Hematopoietic multipotent progenitor cell treated with erythropoietin and hydrocortisone succinate and interleukin-3 and kit ligand, for 8 days (in vitro differentiated cells): ENCODE measurements around the gene MAP2K3.
"Not testable (repeated sequence)": the region's sequence is repeated elsewhere in the genome, so short reads cannot be mapped to it uniquely, and the experiment has no call there.

Experiments used
- DNase-seq: peaks from one replicate; pipeline ENCODE4 v3.0.0-alpha.2; 2015

MAP2K3 gene

DNA sequence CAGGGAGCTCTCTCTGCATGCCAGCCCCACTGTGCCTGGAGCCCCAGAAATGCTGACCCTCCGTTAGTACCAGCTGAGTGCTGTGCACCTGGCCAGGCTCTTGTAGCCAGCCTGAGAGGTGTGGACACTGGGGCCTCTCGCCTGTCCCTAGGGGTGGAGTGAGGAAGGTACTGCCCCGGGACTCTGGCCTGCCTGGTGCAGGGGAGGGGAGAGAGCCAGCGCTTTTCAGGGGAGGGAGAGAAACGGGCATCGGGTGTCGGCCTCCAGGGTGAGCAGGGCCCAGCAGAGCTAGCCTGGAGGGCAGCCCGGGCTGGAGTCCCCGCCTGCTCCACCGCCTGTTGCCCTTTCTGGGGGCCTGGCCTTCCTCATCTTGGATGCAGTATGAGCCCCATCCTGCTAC lies 13.1 kb downstream of the MAP2K3 start:
- peak; percentile 45 for DNase-seq

DNA sequence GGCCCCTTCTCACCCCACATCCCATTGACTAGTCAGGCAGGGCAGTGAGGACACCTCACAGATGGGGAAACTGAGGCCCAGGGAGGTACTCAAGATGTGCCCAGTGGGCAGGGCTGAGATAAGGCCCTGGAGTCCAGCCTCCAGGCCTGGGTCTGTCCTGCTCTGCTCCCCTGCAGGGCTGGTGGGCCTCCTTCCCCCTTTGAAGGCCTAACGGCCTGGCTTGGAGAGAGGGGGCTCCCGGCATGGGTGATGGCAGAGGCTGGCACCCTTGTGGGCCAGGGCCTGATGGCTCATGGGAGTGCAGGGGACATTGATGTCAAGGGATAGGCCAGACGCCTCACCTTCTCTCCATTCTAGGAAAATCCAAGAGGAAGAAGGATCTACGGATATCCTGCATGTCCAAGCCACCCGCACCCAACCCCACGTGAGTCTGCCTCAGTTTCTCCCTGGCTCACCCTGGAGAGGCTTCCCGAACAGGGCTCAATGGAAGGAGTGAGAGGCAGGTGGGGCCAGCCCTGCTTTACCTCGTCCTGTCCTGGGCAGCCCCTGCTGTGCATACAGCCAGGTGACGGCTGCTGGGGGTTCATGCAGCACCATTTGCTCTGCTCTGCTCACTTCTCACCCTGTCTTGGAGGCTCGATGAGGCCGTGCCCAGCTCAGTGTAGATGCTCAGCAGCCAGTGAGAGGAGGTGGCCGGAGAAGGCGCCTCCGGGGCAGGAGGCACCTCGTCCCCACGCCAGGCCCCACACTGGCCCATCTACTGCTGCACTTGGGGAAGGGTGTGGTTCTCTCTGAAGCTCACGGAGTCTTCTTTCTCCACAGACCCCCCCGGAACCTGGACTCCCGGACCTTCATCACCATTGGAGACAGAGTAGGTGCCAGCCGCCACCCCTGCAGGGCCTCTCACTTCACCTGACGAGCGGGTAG lies 13.8 kb downstream of the MAP2K3 start:
- peak; percentile 1 for DNase-seq

DNA sequence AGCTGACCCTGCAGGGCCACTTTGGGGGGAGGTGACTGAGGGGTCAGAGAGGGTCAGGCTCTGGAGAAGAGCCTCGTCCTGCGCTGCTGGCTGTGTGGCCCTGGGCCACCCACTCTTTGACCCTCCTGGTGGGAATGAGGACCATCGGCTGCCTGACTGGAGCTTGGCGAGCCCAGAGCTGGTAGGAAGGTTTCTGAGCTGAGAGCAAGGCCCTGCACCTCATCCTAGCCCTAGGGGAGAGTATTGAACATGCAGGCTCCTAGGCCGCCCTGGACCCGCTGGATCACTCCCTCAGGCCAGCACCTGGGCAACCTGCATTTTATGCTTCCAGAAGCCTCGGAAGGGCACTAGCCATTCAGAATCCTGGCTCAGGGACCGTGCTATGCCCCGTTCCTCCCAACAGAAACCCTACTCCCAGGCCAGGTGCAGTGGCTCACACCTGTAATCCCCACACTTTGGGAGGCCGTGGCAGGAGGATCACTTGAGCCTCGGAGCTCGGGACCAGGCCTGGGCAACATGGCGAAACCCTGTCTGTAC lies 14.5 kb downstream of the MAP2K3 start:
- no peak for DNase-seq

DNA sequence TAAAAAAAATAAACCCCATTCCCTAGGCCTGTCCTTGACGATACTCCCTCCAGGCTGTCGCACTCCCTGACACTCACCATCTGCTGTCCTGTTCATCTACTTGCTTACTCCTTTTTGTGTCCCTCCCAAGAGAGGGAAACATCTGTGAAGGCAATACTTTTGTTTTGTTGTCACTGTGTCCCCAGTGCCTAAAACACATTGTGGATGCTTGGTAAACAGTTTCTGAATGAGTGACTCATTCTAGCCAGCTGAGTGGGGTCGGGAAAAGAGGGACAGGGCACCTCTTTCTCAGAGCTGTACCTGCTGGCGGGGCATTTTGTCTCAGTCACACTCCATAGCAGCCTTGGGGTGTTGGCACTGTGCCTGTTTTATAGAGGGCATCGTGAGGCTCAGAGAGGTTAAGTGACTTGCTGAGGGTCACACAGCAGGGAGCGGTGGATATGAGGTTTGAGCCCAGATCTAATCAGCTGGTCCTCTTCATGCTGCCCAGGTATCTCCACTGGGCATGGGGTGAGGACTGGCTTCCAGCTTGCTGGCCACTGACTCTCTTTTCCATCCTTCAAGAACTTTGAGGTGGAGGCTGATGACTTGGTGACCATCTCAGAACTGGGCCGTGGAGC lies 15.6 kb downstream of the MAP2K3 start:
- DNase-seq, result peak; percentile 2

DNA sequence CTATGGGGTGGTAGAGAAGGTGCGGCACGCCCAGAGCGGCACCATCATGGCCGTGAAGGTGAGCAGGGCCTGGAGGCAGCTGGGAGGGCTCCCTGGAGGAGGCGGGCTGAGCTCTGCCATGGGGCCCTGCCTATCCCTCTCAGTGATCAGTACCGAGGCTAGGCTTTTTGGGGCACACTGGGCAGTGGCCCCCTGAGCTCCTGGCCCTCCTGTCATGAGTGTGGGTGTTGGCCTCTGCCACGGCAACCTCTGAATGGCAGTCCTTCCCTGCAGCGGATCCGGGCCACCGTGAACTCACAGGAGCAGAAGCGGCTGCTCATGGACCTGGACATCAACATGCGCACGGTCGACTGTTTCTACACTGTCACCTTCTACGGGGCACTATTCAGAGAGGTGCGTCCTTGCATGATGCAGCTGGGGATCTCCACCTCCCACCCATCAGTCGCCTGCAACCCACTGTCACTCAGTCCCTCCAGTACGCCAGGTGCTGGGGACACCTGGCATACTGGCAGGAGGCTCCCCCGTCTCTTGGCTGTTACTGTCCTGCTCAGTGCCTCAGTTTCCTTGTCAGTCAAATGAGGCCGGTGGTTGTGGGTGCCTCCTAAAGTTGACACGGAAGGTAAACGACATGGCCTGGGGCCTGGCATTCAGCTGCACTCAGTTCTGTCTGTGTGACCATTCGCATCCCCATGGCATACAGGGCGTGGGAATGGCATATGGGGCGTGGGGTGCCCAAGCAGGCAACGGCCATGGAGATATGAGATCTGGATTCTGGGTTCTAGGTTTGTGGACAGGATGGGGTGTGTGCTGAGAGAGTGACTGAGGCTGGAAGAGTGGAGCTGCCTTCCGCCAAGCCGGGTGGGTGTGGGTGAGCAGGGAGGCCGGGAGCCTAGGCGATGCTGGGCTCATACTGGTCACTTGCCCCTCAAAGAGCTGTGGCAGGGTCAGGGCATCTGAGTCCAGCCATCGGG lies 16.4 kb downstream of the MAP2K3 start:
- no peak for DNase-seq

DNA sequence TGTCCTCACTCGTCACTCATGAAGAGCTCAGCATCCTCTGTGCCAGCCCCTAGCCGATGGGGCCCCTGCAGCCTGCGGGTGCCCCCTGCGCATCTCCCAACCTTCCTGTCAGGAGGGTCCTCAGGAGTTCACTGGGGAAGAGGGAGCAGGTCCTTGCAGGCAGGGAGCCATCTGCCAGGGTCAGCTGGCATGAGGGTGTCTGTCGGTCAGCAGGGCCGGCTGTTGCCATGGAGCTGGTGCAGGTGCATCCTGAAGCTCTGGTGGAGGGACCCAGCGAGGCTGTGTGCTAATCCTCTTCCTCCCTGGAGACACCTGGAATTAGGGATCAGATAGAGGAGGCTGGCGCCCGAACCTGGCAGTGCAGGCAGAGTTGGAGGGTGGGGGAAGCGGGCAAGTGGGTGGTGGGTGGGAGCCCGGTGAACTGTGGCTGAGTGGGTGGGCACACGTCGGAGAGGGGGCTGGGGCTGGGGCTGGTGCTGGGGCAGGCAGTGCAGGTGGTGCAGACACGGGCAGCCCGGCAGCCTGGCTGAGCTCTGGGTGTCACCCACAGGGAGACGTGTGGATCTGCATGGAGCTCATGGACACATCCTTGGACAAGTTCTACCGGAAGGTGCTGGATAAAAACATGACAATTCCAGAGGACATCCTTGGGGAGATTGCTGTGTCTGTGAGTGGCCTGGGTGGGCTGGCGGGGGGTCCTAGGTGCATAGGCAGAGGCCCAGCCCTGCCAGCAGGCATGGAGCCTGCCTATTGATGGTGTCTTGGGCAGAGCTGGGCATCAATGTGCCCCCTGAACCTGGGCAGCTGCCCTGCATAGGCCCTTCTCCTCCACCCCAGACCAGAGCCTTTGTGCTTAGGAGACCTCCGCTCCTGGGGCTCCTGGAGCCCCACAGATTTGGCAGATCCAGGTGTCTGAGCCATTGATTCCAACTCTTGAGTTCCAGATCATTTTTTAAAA lies 17.4 kb downstream of the MAP2K3 start:
- DNase-seq, result no peak

DNA sequence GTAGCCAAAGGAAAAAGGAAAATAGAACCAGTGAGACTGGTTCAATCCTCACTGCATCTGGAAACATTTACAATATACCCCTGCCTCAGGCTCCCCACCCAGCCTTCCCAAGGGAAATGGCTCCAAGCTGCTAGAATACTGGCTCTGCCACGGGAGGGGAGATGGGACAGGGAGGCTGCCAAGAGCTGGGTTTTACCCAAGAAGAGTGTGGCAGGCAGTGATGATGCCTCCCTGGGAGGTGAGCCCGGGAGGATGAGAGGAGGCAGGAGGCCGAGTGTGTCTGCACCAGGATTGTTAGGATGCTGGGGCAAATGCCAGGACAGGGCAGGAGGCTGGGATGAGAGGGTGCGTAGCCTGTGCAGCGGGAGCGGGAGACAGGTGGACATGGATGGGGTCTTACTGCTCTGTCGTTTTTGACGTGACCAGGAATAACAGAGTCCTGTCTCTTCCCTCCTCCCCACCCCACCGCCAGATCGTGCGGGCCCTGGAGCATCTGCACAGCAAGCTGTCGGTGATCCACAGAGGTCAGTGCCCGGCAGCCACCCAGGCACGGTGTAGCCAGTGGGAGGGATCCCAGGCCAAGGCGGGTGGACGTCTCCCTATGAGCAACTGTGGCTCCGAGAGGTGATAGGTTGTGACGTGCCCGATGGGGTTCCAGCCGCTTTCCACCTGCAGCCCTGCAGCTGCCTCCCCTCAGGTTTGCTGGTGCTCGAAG lies 18.4 kb downstream of the MAP2K3 start:
- no peak for DNase-seq

DNA sequence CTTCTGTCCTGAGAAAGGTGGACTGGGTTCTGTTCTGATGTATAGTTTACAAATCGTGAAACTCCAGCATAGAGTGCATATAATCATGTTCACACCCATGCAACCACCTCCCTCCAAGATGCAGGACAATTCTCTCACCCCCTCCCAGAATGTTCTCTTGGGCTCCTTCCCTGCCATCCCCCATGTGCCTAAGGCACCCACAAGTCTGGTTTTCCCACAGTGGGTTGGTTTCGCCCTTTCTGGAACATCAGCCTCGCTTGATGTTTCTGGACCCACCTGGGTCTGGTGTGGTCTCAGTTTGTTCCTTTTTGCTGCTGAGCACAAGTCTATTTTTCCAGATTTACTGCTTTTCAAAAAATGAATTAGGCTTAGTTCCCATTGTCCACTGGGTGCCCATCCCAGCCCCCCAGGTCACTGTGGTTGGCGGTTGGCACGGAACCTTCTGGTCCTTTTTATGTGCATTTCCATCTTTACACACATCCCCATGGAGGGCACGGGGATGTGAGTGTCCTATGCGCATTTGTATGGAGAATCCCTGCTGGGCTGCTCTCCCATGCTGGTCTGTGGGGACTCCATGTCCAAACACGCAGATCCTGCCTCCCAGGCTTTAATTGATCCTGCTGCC lies 19.0 kb downstream of the MAP2K3 start:
- DNase-seq, result no peak

DNA sequence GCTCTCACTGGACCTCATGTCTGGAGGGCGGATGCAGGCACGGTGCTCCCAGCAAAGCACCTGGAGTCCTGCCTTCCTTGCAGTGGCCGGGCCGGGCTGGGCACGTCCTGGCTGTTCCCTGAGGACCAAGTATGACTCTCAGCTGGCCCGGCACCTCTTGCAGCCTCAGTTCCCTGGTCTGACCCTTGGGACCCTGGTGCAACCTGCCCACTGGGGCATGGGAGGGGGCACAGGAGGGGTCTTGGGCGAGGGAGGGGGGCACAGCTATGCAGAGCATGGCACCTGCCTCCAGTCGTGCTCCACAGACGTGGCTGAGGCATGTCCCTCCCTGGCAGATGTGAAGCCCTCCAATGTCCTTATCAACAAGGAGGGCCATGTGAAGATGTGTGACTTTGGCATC lies 19.6 kb downstream of the MAP2K3 start:
- no peak for DNase-seq

DNA sequence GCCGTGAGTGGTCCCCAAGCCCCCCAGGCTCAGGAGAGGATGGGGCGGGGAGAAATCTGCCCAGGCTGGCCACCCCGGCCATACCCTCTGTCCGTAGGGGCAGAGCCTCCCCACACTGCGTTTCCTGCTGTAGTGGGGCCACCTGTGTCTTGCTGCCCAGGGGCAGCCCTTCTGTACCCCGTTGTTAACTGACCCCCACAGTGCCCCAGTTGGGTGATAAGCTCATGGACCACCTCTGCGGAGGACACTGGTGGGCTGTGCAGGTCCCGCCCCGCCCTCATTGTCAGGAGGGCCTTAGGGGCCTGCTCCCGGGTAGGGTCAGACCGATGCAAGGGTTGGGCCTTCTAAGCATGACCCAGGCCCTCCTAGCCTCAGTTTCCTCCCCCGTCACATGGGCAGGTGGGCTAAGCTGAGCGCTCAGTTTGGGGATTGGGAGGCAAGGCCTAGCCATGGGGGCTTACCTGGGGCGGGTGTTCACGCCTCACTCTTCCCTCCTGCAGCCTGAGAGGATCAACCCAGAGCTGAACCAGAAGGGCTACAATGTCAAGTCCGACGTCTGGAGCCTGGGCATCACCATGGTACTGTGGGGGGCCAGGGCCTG lies 20.1 kb downstream of the MAP2K3 start:
- DNase-seq, result not testable (repeated sequence)

DNA sequence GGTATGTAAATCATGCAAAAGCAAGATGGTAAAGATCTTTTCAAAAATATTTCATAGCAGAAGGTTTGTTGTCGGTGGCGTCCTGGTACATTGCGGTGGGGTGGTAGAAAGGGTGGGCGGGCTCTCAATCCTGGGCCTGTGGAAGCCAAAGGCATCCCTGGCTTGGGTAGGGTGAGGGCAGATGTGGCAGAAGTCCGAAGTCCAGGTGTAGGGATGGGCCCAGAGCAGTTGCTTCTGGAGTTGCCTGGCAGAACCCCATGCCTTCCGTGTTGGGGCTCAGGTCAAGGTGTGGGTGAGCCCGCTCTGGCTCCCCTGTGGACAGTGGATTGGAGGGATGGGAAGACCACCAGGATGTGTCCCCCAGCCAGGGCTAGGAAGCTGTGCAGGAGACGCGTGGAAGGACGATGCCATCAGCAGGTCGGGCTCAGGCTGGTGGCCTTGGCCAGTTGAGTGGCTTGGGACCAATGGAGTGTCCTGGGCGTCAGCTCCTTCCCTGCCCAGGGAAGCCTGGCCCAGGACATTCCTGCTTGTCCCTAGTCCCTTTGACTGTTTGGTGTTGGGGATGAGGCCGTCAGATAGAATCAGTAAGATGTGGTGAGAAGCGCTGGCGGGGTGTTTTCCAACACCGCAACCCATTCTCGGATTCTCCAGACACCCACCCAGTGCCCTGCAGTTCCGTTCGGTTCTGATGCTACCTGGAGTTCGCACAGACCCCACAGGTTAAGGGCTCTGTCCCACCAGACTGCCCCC lies 21.1 kb downstream of the MAP2K3 start:
- not testable (repeated sequence) for DNase-seq

DNA sequence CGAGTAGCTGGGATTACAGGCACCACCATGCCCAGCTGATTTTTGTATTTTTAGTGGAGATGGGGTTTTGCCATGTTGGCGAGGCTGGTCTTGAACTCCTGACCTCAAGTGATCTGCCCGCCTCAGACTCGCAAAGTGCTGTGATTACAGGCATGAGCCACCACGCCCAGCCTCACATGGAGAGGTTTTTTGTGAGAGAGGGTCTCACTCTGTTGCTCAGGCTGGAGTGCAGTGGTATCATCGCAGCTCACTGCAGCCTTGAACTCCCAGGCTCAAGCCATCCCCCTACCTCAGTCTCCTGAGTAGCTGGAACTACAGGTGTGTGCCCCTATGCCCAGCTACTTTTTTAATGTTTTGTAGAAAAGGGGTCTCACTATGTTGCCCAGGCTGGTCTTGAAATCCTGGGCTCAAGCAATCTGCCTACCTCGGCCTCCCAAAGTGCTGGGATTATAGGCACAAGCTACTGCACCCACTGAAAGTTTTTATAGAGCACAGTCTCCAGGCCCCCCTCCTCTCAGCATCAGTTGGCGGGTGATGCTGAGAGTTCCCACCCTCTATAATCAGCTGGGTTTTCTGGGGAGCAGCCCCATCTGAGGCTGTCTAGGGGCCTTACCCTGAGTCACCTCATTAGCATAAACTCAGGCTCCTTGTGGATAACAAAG lies 22.2 kb downstream of the MAP2K3 start:
- not testable (repeated sequence) for DNase-seq

DNA sequence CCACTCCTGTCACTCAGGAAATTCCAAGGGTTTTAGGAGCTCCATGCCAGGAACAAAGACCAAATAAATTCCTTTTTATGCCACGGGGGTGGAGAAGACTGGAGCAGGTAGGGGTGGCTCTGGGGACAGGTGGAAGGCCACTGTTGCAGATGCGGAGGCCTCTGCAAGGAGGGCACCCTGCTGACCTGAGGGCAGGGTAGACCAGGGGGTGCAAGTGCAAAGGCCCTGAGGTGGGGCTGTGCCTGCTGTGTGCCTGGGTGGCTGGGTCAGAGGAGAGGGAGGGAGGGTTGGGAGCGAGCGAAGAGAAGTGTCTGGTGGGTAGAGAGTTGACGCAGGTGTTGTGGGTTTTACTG lies 22.7 kb downstream of the MAP2K3 start:
- not testable (repeated sequence) for DNase-seq

DNA sequence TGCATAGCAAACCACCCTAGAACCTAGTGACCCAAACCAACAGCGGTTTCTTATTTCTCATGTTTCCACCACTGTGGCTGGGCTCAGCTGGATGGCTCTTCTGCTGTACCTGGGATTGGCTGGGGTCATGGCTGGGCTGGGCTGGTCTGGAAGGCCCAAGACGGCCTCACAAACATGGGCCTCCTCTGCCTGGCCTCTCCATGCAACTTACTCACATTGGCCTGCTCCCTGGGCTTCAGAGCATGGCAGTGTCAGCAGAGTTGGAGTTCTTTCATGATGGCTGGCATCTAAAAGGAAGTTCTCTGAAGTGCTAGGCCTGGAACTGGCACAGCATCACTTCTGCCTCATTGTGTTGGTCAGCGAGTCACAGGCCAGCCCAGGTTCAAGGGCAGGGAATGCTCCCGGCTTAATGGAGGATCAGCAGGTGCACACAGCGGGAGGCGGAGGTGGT lies 24.4 kb downstream of the MAP2K3 start:
- DNase-seq, result not testable (repeated sequence)

DNA sequence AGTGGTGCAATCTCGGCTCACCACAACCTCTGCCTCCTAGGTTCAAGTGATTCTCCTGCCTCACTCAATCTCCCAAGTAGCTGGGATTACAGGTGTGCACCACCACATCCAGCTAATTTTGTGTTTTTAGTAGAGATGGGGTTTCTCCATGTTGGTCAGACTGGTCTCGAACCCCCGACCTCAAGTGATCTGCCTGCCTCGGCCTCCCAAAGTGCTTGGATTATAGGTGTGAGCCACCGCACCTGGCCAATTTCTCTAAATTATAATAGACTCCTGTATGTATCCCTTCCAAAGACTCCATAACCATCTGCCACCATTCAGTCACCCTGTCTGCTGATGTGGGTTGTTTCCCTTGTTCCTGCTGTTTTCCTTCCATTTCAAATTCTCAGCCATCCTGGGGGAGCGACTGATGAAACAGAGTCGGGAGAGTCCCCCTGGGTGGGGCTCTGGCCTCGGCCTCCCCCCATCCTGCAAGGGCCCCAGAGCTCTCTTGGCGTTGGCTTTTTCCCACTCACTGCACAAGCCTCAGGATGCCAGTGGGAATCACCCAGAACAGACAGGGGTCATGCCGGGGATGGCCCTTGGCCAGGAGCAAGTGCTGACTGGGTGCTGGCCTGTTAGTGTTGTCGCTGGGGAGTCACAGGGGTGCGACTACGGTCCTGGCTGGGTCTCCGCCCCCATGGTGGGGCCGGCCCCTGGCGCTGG lies 25.7 kb downstream of the MAP2K3 start:
- not testable (repeated sequence) for DNase-seq

DNA sequence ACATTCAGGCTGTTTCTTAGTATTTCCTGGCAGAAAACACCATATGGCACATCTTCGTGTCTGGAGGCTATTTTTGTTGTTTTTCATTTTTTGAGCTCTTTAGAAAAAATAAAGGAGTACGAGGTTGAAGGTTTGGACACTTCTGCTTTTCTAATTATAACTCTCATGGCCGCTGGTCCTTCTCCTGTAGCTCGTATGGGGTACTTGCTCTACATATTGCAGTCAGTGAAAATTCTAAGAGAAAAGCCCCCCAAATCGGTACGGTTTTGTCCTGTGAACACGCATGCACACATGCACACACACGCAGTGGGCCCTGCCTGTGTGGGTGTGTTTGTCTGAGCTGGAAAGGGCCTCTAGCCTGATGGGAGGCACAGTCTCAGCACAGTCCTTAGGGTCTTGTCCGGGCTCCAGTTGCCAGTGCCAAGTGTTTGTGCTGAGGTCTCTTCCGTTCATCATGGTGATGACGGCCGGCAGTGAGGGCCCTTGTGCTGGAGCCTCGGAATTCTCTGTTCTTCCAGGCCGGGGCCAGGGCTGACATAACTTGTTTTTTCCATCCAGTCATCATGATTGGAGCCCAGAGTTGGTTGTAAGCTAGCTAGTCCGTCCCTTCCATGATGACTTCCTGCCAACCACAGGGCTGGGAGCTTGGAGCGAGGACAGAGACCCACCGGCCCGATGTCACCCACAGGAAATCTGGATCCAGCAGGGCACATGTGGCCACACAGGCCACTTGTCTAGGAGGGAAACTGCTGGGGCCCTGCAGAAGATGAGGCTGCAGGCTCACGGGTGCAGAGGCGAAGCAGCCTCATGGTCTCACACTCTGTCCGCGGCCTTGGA lies 26.5 kb downstream of the MAP2K3 start:
- not testable (repeated sequence) for DNase-seq

DNA sequence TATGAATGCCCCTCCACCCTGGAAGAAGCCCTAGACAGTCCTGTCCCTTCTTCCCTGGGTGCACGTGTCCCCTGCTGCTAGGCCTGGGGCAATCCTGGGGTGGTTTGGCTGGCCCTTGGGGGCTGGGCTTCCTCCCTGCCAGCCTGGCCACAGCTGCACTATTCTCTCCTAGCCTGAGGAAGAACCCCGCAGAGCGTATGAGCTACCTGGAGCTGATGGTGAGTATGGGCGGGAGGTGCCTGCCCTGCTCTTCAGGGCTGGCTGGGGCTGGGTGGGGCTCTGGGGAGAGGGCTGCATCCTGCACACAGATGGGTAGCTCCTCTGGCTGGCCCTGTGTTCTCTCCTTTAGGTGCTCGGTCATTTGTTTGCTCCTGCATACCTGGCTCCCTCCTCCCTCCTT lies 28.8 kb downstream of the MAP2K3 start:
- no peak for DNase-seq
